ENCODE results near the gene HCN4.

DNA sequence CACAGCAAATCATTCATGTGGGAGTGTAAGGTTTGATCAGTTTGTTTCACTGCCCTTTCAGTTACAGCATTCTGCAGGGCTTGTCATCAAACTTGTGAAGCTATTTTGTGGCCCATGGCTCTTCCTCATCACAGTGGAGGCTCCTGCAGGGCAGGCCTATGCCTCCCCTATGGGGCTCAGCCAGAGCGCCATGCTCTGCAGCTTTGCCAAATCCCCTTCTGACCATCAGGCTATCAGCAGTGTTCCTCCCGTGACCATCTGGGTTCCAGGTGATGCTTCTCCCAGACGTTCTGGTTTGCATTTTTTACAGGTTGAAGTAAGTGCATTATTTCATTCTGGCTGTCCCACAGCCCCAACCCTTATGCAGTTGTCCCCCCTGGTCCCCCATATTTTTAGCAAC, 46.1 kb upstream of the HCN4 start:
- TF ChIP-seq, protein P1, sequence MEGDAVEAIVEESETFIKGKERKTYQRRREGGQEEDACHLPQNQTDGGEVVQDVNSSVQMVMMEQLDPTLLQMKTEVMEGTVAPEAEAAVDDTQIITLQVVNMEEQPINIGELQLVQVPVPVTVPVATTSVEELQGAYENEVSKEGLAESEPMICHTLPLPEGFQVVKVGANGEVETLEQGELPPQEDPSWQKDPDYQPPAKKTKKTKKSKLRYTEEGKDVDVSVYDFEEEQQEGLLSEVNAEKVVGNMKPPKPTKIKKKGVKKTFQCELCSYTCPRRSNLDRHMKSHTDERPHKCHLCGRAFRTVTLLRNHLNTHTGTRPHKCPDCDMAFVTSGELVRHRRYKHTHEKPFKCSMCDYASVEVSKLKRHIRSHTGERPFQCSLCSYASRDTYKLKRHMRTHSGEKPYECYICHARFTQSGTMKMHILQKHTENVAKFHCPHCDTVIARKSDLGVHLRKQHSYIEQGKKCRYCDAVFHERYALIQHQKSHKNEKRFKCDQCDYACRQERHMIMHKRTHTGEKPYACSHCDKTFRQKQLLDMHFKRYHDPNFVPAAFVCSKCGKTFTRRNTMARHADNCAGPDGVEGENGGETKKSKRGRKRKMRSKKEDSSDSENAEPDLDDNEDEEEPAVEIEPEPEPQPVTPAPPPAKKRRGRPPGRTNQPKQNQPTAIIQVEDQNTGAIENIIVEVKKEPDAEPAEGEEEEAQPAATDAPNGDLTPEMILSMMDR (IDR thresholded peaks at IDR 0.05; ENCODE audit: extremely low read depth in 1 of 2, insufficient read depth in 1 of 2, low read depth in 1 of 2, low read length in 2 of 2) = no peak
- TF ChIP-seq, protein P2, sequence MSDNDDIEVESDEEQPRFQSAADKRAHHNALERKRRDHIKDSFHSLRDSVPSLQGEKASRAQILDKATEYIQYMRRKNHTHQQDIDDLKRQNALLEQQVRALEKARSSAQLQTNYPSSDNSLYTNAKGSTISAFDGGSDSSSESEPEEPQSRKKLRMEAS (IDR thresholded peaks at IDR 0.05; ENCODE audit: insufficient read depth, insufficient read length) = no peak
- TF ChIP-seq POLR2A (IDR thresholded peaks at IDR 0.05; ENCODE audit: low read depth, low read length) (no peak), EZH2 (IDR thresholded peaks at IDR 0.05; ENCODE audit: borderline replicate concordance, low read depth, low read length, severe bottlenecking) (no peak), FOS (IDR thresholded peaks at IDR 0.05; ENCODE audit: borderline replicate concordance, insufficient read depth, low read length) (no peak), POLR2AphosphoS5 (IDR thresholded peaks at IDR 0.05; ENCODE audit: insufficient read depth, low read depth, low read length) (no peak), JUN (IDR thresholded peaks at IDR 0.05; ENCODE audit: borderline replicate concordance, insufficient read depth, insufficient read length, low read depth) (no peak)

Data from endothelial cell of umbilical vein (primary cell).